H9 (cell line): ENCODE measurements around the gene ENO4. TPM values are rescaled to one million over a fixed set of nuclear protein-coding genes. Genes with fewer than 3 reads are reported as not detected.

Source experiments
- DNase-seq: peaks from one replicate; pipeline ENCODE4 v3.0.0-alpha.2; 2017
- H2AFZ ChIP-seq: one replicate; pipeline ENCODE4 v1.6.1; 2013; ENCODE audit warnings: mild to moderate bottlenecking, low read length, control low read depth, moderate library complexity
- H2AK5ac ChIP-seq: 2 replicates; pipeline ENCODE4 v1.6.1; 2013; ENCODE audit warnings: low read length, control low read depth, mixed read lengths; ENCODE audit not compliant: insufficient read length
- H2BK120ac ChIP-seq: one replicate; pipeline ENCODE4 v1.6.1; 2013; ENCODE audit warnings: low read depth, mild to moderate bottlenecking, low read length, control low read depth, inconsistent platforms; ENCODE audit not compliant: poor library complexity, severe bottlenecking
- H2BK12ac ChIP-seq: 2 replicates; pipeline ENCODE4 v1.6.1; 2013; ENCODE audit warnings: low read length, control low read depth, mixed read lengths, low read depth; ENCODE audit not compliant: insufficient read length
- H2BK15ac ChIP-seq: 2 replicates; pipeline ENCODE4 v1.6.1; 2013; ENCODE audit warnings: low read depth, low read length, control low read depth
- H2BK20ac ChIP-seq: one replicate; pipeline ENCODE4 v1.6.1; 2013; ENCODE audit warnings: low read depth, mild to moderate bottlenecking, low read length, control low read depth, inconsistent platforms; ENCODE audit not compliant: poor library complexity, severe bottlenecking
- H2BK5ac ChIP-seq: 2 replicates; pipeline ENCODE4 v1.6.1; 2013; ENCODE audit warnings: low read length, control low read depth, mixed read lengths; ENCODE audit not compliant: insufficient read length
- H3K14ac ChIP-seq: 2 replicates; pipeline ENCODE4 v1.6.1; 2013; ENCODE audit warnings: low read length, control low read depth; ENCODE audit not compliant: insufficient read depth
- H3K18ac ChIP-seq: 2 replicates; pipeline ENCODE4 v1.6.1; 2013; ENCODE audit warnings: low read depth, mild to moderate bottlenecking, mixed read lengths, low read length, control low read depth; ENCODE audit not compliant: insufficient read length
- H3K23ac ChIP-seq: 2 replicates; pipeline ENCODE4 v1.6.1; 2013; ENCODE audit warnings: low read length, control low read depth, mixed read lengths, low read depth; ENCODE audit not compliant: insufficient read length
- H3K23me2 ChIP-seq: 2 replicates; pipeline ENCODE4 v1.6.1; 2013; ENCODE audit warnings: low read depth, mild to moderate bottlenecking, mixed read lengths, low read length, control low read depth; ENCODE audit not compliant: insufficient read length, poor library complexity, severe bottlenecking
- H3K27ac ChIP-seq: 2 replicates; pipeline ENCODE4 v1.5.1; 2013; ENCODE audit warnings: low read length, control low read depth, mixed read lengths, low read depth; ENCODE audit not compliant: insufficient read length
- H3K27me3 ChIP-seq: 2 replicates; pipeline ENCODE4 v1.6.1; 2013; ENCODE audit warnings: low read length, control low read depth, inconsistent platforms; ENCODE audit not compliant: insufficient read depth
- H3K4ac ChIP-seq: 2 replicates; pipeline ENCODE4 v1.6.1; 2013; ENCODE audit warnings: low read depth, mild to moderate bottlenecking, control low read depth, inconsistent platforms, low read length, moderate library complexity
- H3K4me1 ChIP-seq: 2 replicates; pipeline ENCODE4 v1.6.1; 2013; ENCODE audit warnings: low read length, control low read depth, inconsistent platforms; ENCODE audit not compliant: insufficient read depth
- H3K4me2 ChIP-seq: 2 replicates; pipeline ENCODE4 v1.6.1; 2013; ENCODE audit warnings: low read length, control low read depth, mixed read lengths; ENCODE audit not compliant: insufficient read length, insufficient read depth
- H3K56ac ChIP-seq: 2 replicates; pipeline ENCODE4 v1.6.1; 2013; ENCODE audit warnings: low read depth, mild to moderate bottlenecking, mixed read lengths, low read length, control low read depth; ENCODE audit not compliant: insufficient read length
- H3K79me1 ChIP-seq: 2 replicates; pipeline ENCODE4 v1.6.1; 2013; ENCODE audit warnings: low read depth, mild to moderate bottlenecking, moderate library complexity, low read length, control low read depth, inconsistent platforms; ENCODE audit not compliant: insufficient read depth, poor library complexity, severe bottlenecking
- H3K79me2 ChIP-seq: 2 replicates; pipeline ENCODE4 v1.6.1; 2013; ENCODE audit warnings: low read length, control low read depth, inconsistent platforms; ENCODE audit not compliant: insufficient read depth
- H3K9ac ChIP-seq: 2 replicates; pipeline ENCODE4 v1.6.1; 2013; ENCODE audit warnings: low read length, control low read depth, mixed read lengths; ENCODE audit not compliant: insufficient read length; ENCODE audit errors: extremely low read depth
- H3K9me3 ChIP-seq: one replicate; pipeline ENCODE4 v1.6.1; 2013; ENCODE audit warnings: low read depth, low read length, inconsistent platforms; ENCODE audit not compliant: control insufficient read depth
- H3T11ph ChIP-seq: one replicate; pipeline ENCODE4 v1.6.1; 2013; ENCODE audit warnings: mild to moderate bottlenecking, low read length, control low read depth, inconsistent platforms
- H4K20me1 ChIP-seq: one replicate; pipeline ENCODE4 v1.6.1; 2013; ENCODE audit not compliant: control insufficient read depth, insufficient read length, insufficient read depth
- H4K5ac ChIP-seq: 2 replicates; pipeline ENCODE4 v1.6.1; 2013; ENCODE audit warnings: low read depth, mild to moderate bottlenecking, mixed read lengths, low read length, control low read depth; ENCODE audit not compliant: insufficient read length
- H4K8ac ChIP-seq: replicated peaks from 2 replicates; pipeline ENCODE4 v1.6.1; 2013; ENCODE audit warnings: low read length, control low read depth, mixed read lengths, low read depth; ENCODE audit not compliant: insufficient read length
- H4K91ac ChIP-seq: 2 replicates; pipeline ENCODE4 v1.6.1; 2013; ENCODE audit warnings: low read depth, mild to moderate bottlenecking, moderate library complexity, mixed read lengths, low read length, control low read depth; ENCODE audit not compliant: insufficient read length
- H3K27ac Mint-ChIP-seq, 3 experiments: 2 replicates in 2 of 3; 3 replicates in 1 of 3; pipeline ENCODE4 v1.8.0; 2020 to 2021; ENCODE audit warnings: mixed read lengths in 3 of 3, mild to moderate bottlenecking in 1 of 3, moderate library complexity in 1 of 3
- H3K27me3 Mint-ChIP-seq: 2 replicates; pipeline ENCODE4 v1.8.0; 2021; ENCODE audit warnings: low read depth, mild to moderate bottlenecking, moderate library complexity, mixed read lengths
- H3K36me3 Mint-ChIP-seq, 3 experiments: 2 replicates in 2 of 3; 3 replicates in 1 of 3; pipeline ENCODE4 v1.8.0; 2020 to 2021; ENCODE audit warnings: low read depth in 3 of 3, mixed read lengths in 3 of 3; ENCODE audit not compliant: insufficient read depth in 1 of 3
- H3K4me1 Mint-ChIP-seq, 2 experiments: 2 replicates each; pipeline ENCODE4 v1.8.0; 2020; ENCODE audit warnings: mixed read lengths in 2 of 2
- H3K4me3 Mint-ChIP-seq, 2 experiments: 2 replicates in 1 of 2; 3 replicates in 1 of 2; pipeline ENCODE4 v1.8.0; 2020 to 2021; ENCODE audit warnings: mild to moderate bottlenecking in 2 of 2, mixed read lengths in 2 of 2, moderate library complexity in 1 of 2
- H3K9me3 Mint-ChIP-seq, 2 experiments: 2 replicates in 1 of 2; 3 replicates in 1 of 2; pipeline ENCODE4 v1.8.0; 2020; ENCODE audit warnings: mild to moderate bottlenecking in 2 of 2, mixed read lengths in 2 of 2, moderate library complexity in 1 of 2
- CTCF ChIP-seq: fragments of 200-600 bp; sonication (generic); conservative IDR thresholded peaks from 3 replicates; pipeline ENCODE4 v1.8.0; 2021; ENCODE audit warnings: antibody characterized with exemption, mild to moderate bottlenecking
- WGBS: extraction: QIAGEN DNeasy Blood & Tissue Kit; methylation state at CpG from one replicate; pipeline ENCODE4 v1.1.7; 2013; ENCODE audit warnings: missing lambda C conversion rate, low lambda C conversion rate, mixed read lengths; ENCODE audit not compliant: insufficient read length; ENCODE audit errors: extremely low coverage; 5-methylcytosine and 5-hydroxymethylcytosine counted together
- total RNA-seq: library from RNA; stranded (reverse); gene quantifications from 2 replicates; pipeline ENCODE4 v1.2.1, GENCODE V29; 2021

ENO4 gene
- total RNA-seq, 1 experiment from 2014 or later = 0.26 TPM

- Histone ChIP-seq H3K79me1 (no peaks in the 10 kb centered on the region), H3K4me2 (no peak overlapping the region), H2BK15ac (no peak overlapping the region), H3K23ac (no peak overlapping the region), H3K23me2 (no peaks in the 10 kb centered on the region), H3T11ph (no peak overlapping the region), H4K20me1 (peaks cover 3% of the 10 kb centered on the region), H4K5ac (no peak overlapping the region), H3K27ac (no peak overlapping the region), H3K4ac (no peak overlapping the region), H2BK20ac (no peak overlapping the region), H2AFZ (no peak overlapping the region), H3K14ac (no peak overlapping the region), H3K4me1 (peaks cover 12% of the 10 kb centered on the region; the same call in 1 of the 2 replicates), H2BK5ac (no peak overlapping the region), H2AK5ac (no peak overlapping the region), H4K8ac (no peak overlapping the region), H2BK12ac (no peak overlapping the region), H3K9me3 (no peaks in the 10 kb centered on the region), H4K91ac (no peak overlapping the region), H3K79me2 (no peaks in the 10 kb centered on the region), H3K27me3 (no peaks in the 10 kb centered on the region), H2BK120ac (no peak overlapping the region), H3K56ac (no peak overlapping the region), H3K18ac (no peak overlapping the region), H3K9ac (no peak overlapping the region)
- peak overlapping the region in 2 of 3 experiments; percentile 35 to 90; a peak in 2 of 7 replicates for H3K27ac Mint-ChIP-seq
- H3K4me1 Mint-ChIP-seq = peaks cover 58% of the 10 kb centered on the region in 2 experiments
- H3K36me3 Mint-ChIP-seq = peaks cover 0 to 9% (median 0%) of the 10 kb centered on the region in 3 experiments; a peak in 2 of 7 replicates
- no peak overlapping the region for H3K4me3 Mint-ChIP-seq
- DNase-seq = peak; percentile 76
- TF ChIP-seq CTCF = no peak
- no peaks in the 10 kb centered on the region for H3K9me3 Mint-ChIP-seq
- no CpG with 5 or more reads among the region's 17 CpGs for WGBS
- H3K27me3 Mint-ChIP-seq = peaks cover 6% of the 10 kb centered on the region
Observed at GRCh38 chr10:116833986-116834985, 15.0 kb upstream of the ENO4 start.
